ENCODE results near the gene RETREG2.
"Not testable (repeated sequence)": the region's sequence is repeated elsewhere in the genome, so short reads cannot be mapped to it uniquely, and the experiment has no call there.

Gene RETREG2

DNA sequence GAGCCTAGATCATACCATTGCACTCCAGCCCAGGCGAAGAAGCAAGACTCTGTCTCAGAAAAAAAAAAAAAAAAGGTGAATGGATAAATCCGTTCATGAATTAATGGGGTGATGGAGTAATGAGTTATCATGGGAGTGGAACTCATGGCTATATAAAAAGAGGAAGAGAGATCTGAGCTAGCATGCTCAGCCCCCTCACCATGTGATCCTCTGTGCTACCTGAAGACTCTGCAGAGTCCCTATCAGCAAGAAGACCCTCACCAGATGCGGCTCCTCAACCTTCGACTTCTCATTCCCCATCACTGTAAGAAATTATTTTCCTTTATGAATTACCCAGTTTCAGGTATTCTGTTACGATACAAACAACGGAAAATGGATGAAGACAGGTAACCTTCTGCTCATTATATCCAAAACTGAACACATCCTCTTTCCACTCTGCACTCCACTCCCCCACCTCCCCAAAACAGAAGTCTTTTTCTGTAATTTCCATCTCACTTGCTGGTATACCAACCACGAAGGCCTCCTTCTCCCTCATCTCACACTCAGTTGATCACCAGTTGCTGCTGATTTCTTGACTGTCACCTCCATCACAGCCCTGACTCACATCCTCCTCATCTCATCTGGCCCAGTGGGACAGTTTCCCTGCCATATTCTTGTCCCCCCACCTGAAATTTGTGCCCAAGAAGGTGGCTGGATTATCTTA lies 8.8 kb downstream of the RETREG2 start:
- no peak for DNase-seq (ENCODE audit: low read depth in 2 of 2)

GRCh38 chr2:219197388-219197787 lies 19.3 kb downstream of the RETREG2 start:
- DNase-seq (ENCODE audit: low read depth in 2 of 2), result no peak

DNA sequence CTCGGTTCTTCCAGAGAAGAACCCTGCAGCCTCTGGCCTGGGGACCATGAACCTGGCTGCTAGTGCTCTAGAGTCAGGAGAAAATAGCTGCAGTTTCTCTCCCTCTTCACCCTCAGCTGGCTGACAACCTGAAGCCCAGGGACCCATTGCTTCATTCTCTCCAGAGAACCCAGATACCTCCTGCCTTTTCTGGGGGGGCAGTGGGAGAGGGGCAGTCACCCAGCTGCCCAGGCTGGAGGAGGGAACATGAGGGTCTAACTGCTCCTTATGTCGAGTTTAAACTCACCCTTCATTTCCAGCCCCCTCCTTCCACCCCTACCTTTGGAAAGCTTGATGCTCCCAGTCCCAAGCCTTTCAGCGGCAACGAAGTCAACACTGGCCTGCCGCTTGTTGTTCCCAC lies 20.9 kb downstream of the RETREG2 start:
- DNase-seq (ENCODE audit: low read depth in 2 of 2), result no peak

- DNase-seq (ENCODE audit: low read depth in 2 of 2), result no peak
These were observed 21.6 kb downstream of the RETREG2 start for GRCh38 chr2:219199470-219200211.

GRCh38 chr2:219200502-219201326 lies 22.6 kb downstream of the RETREG2 start:
- DNase-seq (ENCODE audit: low read depth in 2 of 2), result not testable (repeated sequence)

DNA sequence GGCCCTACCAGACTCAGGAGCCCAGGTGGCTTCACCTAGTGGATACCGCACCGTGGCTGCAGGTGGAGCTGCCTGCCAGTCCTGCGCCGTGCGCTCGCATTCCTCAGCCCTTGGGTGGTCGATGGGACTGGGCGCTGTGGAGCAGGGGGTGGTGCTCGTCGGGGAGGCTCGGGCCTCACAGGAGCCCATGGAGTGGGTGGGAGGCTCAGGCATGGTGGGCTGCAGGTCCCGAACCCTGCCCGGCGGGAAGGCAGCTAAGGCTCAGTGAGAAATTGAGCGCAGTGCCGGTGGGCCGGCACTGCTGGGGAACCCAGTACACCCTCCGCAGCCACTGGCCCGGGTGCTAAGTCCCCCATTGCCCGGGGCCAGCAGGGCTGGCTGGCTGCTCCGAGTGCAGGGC lies 23.3 kb downstream of the RETREG2 start:
- DNase-seq (ENCODE audit: low read depth in 2 of 2), result not testable (repeated sequence)

DNA sequence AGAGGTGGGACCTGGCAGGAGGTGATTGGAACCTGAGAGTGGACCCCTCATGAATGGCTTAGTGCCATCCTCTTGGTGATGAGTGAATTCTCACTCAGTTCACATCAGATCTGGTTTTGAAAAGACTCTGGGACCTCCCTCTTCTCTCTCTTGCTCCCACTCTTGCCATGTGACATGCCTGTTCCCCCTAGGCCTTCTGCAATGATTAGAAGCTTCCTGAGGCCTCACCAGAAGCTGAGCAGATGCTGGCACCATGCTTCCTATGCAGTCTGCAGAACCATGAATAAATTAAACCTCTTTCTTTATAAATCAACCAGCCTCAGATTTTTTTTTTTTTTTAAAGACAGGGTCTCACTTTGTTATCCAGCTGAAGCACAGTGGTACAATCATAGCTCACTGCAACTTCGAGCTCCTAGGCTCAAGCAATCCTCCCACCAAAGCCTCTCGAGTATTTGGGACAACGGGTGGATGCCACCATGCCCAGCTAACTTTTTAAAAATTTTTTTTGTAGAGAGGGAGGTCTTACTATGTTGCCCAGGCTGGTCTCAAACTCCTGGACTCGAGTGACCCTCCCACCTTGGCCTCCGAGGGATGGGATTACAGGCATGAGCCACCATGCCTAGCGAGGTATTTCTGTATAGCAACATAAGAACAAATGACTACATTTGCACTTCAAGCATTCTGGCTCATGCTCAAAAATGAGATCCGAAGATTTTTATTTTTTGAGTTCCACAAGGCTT lies 26.5 kb downstream of the RETREG2 start:
- DNase-seq (ENCODE audit: low read depth in 2 of 2), result no peak

DNA sequence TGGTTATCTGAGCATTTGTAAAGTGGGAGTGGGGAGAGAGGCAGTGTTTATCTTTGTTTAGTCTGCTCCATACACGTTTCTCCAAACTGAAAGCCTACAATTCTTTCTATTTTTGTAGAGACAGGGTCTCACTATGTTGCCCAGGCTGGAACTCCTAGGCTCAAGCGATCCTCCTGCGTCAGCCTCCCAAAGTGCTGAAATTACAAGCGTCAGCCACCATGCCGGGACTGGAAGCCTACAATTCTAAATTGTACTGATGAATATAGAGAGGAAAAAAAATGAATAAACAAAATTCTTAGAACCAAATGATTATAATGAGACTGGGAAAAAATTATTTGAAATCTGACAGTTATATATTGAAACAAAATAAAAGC lies 27.1 kb downstream of the RETREG2 start:
- no peak for DNase-seq (ENCODE audit: low read depth in 2 of 2)

DNA sequence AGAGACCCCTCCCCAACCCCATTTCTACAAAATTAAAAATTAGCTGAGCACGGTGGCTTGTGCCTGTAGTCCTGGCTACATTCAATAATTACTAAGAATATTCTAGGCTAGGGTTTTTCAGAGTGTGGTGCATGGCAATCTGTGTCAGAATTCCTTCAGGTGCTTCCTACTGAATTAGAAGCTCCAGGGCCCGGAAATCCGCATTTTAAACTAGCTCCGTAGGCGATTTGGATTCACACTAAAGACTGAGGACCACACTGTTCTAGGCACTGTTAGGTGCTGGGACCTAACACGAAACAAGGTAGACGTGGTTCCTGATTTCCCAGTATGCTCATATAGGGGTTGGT lies 27.9 kb downstream of the RETREG2 start:
- DNase-seq (ENCODE audit: low read depth in 2 of 2), result no peak

- peak; percentile 86 to 88 for DNase-seq (ENCODE audit: low read depth in 2 of 2)
These were observed 28.5 kb downstream of the RETREG2 start, which contains the start of gene ZFAND2B for GRCh38 chr2:219206328-219207133. Gene ZFAND2B, plus strand, starts transcription at chr2:219206782. Its CDS starts 206 bp downstream, at chr2:219206988.

DNA sequence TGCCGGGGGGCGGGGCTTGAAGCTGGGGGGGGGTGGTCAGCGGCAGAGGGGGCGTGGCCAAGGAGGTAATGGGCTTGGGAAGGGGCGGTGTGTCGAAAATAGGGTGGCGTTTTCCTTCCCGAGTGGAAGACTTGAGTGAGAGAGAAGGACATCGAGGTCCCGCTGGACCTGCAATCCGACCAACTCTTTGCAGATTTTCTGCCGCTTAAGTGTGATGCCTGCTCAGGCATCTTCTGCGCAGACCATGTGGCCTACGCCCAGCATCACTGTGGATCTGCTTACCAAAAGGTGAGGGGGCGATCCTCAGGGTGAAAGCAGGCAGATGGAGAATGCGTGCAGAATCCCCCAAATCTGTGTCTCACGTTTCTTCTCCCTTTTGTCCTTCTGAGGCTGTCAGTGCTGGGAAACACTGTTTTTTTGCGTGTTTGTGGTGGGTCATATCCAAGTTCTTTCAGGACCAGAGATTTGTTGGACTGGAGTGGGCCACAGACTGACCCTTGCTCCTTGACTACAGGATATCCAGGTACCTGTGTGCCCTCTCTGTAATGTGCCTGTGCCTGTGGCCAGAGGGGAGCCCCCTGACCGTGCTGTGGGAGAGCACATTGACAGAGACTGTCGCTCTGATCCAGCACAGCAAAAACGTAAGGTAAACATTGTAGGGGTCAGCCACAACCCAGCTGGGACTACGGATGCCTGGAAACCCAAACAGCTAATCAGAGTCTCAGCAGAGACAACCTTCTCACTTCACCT lies 29.2 kb downstream of the RETREG2 start:
- DNase-seq (ENCODE audit: low read depth in 2 of 2), result no peak

DNA sequence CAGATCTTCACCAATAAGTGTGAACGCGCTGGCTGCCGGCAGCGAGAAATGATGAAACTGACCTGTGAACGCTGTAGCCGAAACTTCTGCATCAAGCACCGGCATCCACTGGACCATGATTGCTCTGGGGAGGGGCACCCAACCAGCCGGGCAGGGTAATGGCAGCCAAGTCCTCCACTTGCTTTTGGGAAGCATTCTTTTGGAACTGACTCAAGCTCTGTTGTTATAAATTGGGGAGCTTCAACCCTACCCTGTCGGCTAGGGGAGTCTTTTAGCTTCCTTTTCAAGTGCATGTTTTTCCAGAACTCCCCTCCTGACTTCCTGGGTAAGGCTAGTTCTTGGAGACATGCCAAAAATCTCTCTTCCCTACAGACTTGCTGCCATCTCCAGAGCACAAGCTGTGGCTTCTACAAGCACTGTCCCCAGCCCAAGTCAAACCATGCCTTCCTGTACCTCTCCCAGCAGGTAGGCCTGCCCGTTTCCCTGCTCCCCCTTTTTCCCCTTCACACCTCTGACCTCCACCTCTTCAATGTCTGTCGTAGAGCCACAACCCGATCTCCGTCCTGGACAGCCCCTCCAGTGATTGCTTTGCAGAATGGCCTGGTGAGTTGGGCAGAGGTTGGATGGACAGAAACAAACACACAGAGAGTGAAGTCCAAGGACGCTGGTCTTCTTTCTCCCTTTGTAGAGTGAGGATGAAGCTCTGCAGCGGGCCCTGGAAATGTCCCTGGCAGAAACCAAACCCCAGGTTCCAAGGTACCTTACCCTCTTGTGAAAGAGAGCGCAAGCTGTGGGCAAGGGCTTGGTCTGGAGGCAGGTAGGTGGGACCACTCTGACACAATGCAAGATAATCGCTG lies 30.0 kb downstream of the RETREG2 start:
- DNase-seq (ENCODE audit: low read depth in 2 of 2), result no peak

DNA sequence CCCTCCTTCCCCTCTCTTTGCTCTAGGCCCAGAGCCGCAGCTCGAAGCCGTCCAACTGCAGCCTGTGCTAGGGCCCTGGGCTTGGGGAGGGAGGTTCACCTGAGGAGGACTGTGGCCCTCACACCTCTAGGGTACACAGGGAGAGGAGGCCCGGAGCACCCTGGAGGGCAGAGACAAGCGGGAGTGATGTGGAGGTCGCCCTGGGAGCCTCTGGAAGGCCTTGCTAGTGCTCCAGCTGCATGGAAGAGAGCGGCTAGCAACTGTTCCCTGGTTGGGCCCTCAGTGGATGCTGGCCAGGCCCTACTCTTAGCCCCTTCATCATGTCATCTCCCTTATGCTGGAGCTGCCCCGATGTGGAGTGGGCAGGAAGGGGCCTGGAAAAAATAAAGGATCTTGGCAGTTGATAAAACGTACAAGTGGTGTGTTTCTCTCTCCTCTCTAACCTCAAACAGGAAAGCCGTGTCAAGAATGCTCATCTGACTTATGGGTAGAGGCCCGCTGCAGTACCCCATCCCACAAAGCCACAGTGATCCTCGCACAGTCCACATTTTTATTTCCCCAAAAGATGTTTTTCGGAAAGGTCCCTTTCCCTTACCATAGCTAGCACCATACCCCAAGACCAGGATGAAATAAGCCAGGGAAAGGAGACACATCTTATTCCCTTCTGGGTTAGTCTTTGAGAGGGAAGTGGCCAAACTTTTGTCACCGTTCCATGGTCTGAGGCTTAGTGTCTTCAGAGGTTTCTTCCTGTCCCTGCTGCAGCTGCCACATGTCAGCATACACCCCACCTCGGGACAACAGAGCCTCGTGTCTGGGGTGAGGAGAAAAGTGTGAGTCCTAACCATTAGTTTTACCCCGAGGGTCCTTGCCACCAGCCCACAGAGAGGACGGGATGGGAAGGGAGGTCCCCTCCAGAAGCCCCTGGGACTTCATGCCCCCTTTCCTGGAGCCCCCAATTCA lies 31.4 kb downstream of the RETREG2 start:
- DNase-seq (ENCODE audit: low read depth in 2 of 2), result no peak

GRCh38 chr2:219210196-219210885 lies 32.3 kb downstream of the RETREG2 start:
- DNase-seq (ENCODE audit: low read depth in 2 of 2), result no peak

DNA sequence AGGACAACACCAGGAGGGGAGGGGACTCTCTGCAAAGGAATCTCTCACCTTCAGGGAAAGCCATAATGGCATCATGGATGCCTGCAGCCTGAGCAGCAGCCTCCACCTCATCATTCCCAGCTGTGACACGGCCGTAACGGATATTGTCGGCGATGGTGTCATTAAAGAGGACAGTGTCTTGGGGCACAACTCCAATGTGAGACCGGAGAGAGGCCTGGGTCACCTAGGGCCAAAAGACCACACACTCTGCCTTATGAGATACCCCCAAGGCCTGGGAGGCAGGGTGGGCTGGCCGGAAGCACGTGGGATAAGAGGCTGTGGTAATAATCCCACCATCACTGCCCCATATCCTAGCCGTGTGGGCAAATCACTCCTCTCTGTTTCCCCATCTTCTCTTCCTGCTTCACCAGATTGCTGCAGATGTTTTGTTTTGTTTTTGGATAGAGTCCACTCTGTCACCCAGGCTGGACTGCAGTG lies 32.8 kb downstream of the RETREG2 start:
- DNase-seq (ENCODE audit: low read depth in 2 of 2), result no peak

GRCh38 chr2:219213026-219213415 lies 34.9 kb downstream of the RETREG2 start:
- DNase-seq (ENCODE audit: low read depth in 2 of 2), result no peak

- DNase-seq (ENCODE audit: low read depth in 2 of 2), result no peak
These were observed 35.5 kb downstream of the RETREG2 start for GRCh38 chr2:219213486-219214071.

Data from activated CD8-positive, alpha-beta memory T cell treated with anti-CD3 and anti-CD28 coated beads for 4 hours (primary cell).